ENCODE measurements around the gene RMC1.

RMC1 gene

DNA sequence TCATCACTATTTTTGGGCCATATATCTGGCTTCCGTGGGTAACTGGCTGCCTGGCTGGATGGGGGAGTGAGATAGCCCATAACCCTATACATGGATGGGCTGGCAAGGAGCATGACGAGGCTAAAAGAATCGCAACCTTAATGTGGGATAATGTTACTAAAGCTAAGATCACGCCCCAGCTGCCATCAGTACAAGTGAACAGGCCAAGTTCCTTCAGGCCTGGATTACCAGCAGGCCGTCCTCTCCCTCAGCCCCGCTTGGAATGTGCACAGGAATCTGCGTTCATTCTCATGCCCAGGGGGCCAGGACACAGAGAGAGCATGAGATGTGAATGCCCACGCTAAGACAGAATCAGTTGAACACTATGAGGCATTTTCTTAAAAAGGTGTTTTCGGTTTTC, 34.7 kb downstream of the RMC1 start:
- WGBS (ENCODE audit: insufficient coverage), result 98% methylated on average over 9 of the region's 9 CpGs
- Histone ChIP-seq H3K27ac (ENCODE audit: insufficient read depth in 1 of 2, low read depth in 1 of 2, low read length in 2 of 2, poor library complexity in 1 of 2, severe bottlenecking in 2 of 2) (no peak overlapping the region), H3K27me3 (replicated peaks in 2 of 5; ENCODE audit: control insufficient read depth in 4 of 5, insufficient read depth in 5 of 5, low read length in 4 of 5) (no peaks in the 10 kb centered on the region), H3K4me1 (ENCODE audit: control extremely low read depth in 1 of 4, control insufficient read depth in 4 of 4, insufficient read depth in 4 of 4, low read length in 3 of 4) (peaks cover 10 to 42% (median 36%) of the 10 kb centered on the region in 4 experiments), H3K36me3 (ENCODE audit: control insufficient read depth in 4 of 4, insufficient read depth in 4 of 4, low read length in 3 of 4) (peaks cover 25 to 77% (median 52%) of the 10 kb centered on the region in 4 experiments), H3K9me3 (ENCODE audit: control extremely low read depth in 1 of 5, control insufficient read depth in 4 of 5, insufficient read depth in 2 of 5, low read depth in 1 of 5, low read length in 4 of 5) (no peaks in the 10 kb centered on the region), H3K4me3 (ENCODE audit: control insufficient read depth in 1 of 7, extremely low read depth in 1 of 7, insufficient read depth in 4 of 7, low read depth in 2 of 7, low read length in 6 of 7) (no peak overlapping the region)
- POLR2A ChIA-PET, result no interaction called here
- no peak for DNase-seq
- CTCF ChIA-PET, result interaction anchor here (1.6 to 2.1 kb wide), 2 partner anchors 22 to 25 kb away, joined by 3 to 7 read pairs; no protein-coding TSS in a partner anchor

DNA sequence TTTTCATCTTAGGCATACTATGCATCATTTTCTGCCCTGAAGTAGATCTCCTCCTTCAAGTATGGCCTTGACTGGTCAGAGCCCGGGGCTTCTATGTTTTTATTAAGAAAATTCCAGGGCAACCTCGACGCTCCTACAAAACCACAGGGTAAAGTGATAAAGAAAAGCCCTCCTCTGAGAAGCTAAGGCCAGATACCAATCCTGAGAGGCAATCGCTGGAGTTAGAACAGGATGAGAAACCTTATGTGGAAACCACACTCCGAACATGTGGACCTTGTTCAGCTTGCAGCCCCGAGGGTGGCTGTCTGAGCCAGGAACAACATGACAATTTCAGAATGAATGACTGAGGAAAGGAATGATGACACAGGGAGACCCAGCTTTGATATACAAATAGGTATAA, 35.6 kb downstream of the RMC1 start:
- Histone ChIP-seq H3K27me3 (replicated peaks in 2 of 5; ENCODE audit: control insufficient read depth in 4 of 5, insufficient read depth in 5 of 5, low read length in 4 of 5) (no peaks in the 10 kb centered on the region), H3K9me3 (ENCODE audit: control extremely low read depth in 1 of 5, control insufficient read depth in 4 of 5, insufficient read depth in 2 of 5, low read depth in 1 of 5, low read length in 4 of 5) (no peaks in the 10 kb centered on the region), H3K27ac (ENCODE audit: insufficient read depth in 1 of 2, low read depth in 1 of 2, low read length in 2 of 2, poor library complexity in 1 of 2, severe bottlenecking in 2 of 2) (no peak overlapping the region), H3K36me3 (ENCODE audit: control insufficient read depth in 4 of 4, insufficient read depth in 4 of 4, low read length in 3 of 4) (peaks cover 23 to 76% (median 53%) of the 10 kb centered on the region in 4 experiments), H3K4me1 (ENCODE audit: control extremely low read depth in 1 of 4, control insufficient read depth in 4 of 4, insufficient read depth in 4 of 4, low read length in 3 of 4) (peaks cover 10 to 42% (median 36%) of the 10 kb centered on the region in 4 experiments), H3K4me3 (ENCODE audit: control insufficient read depth in 1 of 7, extremely low read depth in 1 of 7, insufficient read depth in 4 of 7, low read depth in 2 of 7, low read length in 6 of 7) (no peak overlapping the region)
- WGBS (ENCODE audit: insufficient coverage), result 97% methylated on average over 3 of the region's 6 CpGs
- CTCF ChIA-PET, result interaction anchor here (0.9 to 2.1 kb wide), 3 partner anchors 10 to 22 kb away, joined by 3 to 7 read pairs (median 3); no protein-coding TSS in a partner anchor
- no peak for DNase-seq
- POLR2A ChIA-PET, result no interaction called here

DNA sequence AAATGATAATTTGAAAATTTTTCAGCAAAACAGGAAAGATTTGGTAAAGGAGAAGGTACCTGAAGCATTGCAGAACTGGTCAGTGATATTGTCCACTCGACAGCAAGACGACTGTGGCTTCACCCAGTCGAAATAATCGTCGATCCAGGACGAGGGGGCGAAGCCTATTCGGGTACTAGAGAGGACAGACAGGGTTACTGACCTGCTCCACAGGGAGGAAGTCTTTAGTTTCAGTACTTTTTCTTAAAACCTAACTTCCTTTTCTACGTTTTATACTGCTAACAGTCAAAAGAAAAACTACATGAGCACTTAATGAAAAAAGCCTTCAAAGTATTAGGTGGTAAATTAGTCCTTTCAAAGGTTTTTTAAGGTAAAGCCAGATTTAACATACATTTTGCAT, 36.0 kb downstream of the RMC1 start:
- Histone ChIP-seq H3K27me3 (replicated peaks in 2 of 5; ENCODE audit: control insufficient read depth in 4 of 5, insufficient read depth in 5 of 5, low read length in 4 of 5) (no peaks in the 10 kb centered on the region), H3K4me1 (ENCODE audit: control extremely low read depth in 1 of 4, control insufficient read depth in 4 of 4, insufficient read depth in 4 of 4, low read length in 3 of 4) (peaks cover 10 to 42% (median 36%) of the 10 kb centered on the region in 4 experiments), H3K27ac (ENCODE audit: insufficient read depth in 1 of 2, low read depth in 1 of 2, low read length in 2 of 2, poor library complexity in 1 of 2, severe bottlenecking in 2 of 2) (no peak overlapping the region), H3K9me3 (ENCODE audit: control extremely low read depth in 1 of 5, control insufficient read depth in 4 of 5, insufficient read depth in 2 of 5, low read depth in 1 of 5, low read length in 4 of 5) (no peaks in the 10 kb centered on the region), H3K36me3 (ENCODE audit: control insufficient read depth in 4 of 4, insufficient read depth in 4 of 4, low read length in 3 of 4) (peaks cover 21 to 76% (median 51%) of the 10 kb centered on the region in 4 experiments), H3K4me3 (ENCODE audit: control insufficient read depth in 1 of 7, extremely low read depth in 1 of 7, insufficient read depth in 4 of 7, low read depth in 2 of 7, low read length in 6 of 7) (no peak overlapping the region)
- 80% methylated on average over 8 of the region's 9 CpGs for WGBS (ENCODE audit: insufficient coverage)
- no peak for DNase-seq
- POLR2A ChIA-PET, result interaction anchor here (0.9 kb wide), 1 partner anchor 26 kb away, joined by 3 read pairs; no protein-coding TSS in a partner anchor
- CTCF ChIA-PET, result interaction anchor here (0.9 to 1.9 kb wide), 4 partner anchors 10 to 46 kb away, joined by 3 to 10 read pairs (median 3); no protein-coding TSS in a partner anchor

DNA sequence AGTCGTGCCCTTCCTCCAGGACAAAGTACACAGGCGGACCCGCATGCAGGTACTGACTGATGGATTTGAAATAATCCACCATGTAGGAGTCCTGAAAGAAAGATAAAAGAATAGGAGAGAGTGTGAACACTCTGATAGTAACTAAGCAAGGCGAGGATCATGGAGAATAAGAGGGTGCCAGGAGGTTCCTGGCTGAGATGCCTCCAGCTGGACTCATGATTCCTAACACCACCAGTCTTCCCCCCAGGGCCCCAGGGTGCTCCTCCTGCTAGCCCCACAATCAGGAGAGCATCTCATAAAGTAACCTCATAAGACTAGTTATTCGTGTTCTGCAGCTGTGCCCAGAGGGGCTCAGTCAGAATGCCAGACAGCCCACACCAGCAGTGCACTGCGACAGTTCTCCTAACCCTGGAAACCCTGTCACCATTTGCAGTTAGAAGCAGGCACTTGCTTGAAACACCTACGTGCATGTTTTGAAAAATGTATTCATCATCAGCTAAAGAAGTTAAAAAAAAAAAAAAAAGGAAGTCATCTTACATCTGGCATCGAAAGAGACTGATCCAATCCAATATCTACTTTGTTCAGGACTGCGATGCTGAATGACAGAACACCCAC, 36.7 kb downstream of the RMC1 start:
- Histone ChIP-seq H3K36me3 (ENCODE audit: control insufficient read depth in 4 of 4, insufficient read depth in 4 of 4, low read length in 3 of 4) (peaks cover 17 to 76% (median 47%) of the 10 kb centered on the region in 4 experiments), H3K4me1 (ENCODE audit: control extremely low read depth in 1 of 4, control insufficient read depth in 4 of 4, insufficient read depth in 4 of 4, low read length in 3 of 4) (peaks cover 10 to 42% (median 36%) of the 10 kb centered on the region in 4 experiments), H3K4me3 (ENCODE audit: control insufficient read depth in 1 of 7, extremely low read depth in 1 of 7, insufficient read depth in 4 of 7, low read depth in 2 of 7, low read length in 6 of 7) (peak overlapping the region in 2 of 7 experiments; percentile 13 to 48), H3K27ac (ENCODE audit: insufficient read depth in 1 of 2, low read depth in 1 of 2, low read length in 2 of 2, poor library complexity in 1 of 2, severe bottlenecking in 2 of 2) (no peak overlapping the region), H3K9me3 (ENCODE audit: control extremely low read depth in 1 of 5, control insufficient read depth in 4 of 5, insufficient read depth in 2 of 5, low read depth in 1 of 5, low read length in 4 of 5) (no peaks in the 10 kb centered on the region), H3K27me3 (replicated peaks in 2 of 5; ENCODE audit: control insufficient read depth in 4 of 5, insufficient read depth in 5 of 5, low read length in 4 of 5) (no peaks in the 10 kb centered on the region)
- POLR2A ChIA-PET, result interaction anchor here (0.6 to 0.9 kb wide), 4 partner anchors 8 to 457 kb away, joined by 3 to 4 read pairs (median 3); no protein-coding TSS in a partner anchor
- CTCF ChIA-PET, result interaction anchor here (0.8 to 1.9 kb wide), 7 partner anchors 8 to 46 kb away, joined by 3 to 10 read pairs (median 4); no protein-coding TSS in a partner anchor
- WGBS (ENCODE audit: insufficient coverage), result 93% methylated on average over 6 of the region's 9 CpGs
- DNase-seq, result peak; percentile 36 to 78 (median 63)

DNA sequence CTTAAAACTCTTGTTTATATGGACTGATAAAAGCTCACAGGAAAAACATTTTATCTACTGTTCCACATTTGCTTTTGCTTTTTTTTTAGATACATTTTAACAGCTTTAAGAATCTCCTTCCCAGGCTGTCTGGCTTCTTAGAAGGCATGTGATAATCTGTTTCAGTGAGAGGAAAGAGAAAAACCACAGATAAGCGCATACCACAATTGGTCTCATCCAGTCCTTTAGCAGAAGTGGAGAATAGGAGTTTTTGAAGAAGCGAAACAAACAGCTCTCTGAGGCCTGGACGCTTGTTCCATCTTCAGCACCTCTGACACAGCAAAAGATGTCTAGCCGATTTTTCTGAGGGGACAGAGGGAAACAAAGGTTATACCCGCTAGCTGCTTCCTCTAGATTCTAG, 37.6 kb downstream of the RMC1 start:
- peak; percentile 80 to 93 (median 91) for DNase-seq

DNA sequence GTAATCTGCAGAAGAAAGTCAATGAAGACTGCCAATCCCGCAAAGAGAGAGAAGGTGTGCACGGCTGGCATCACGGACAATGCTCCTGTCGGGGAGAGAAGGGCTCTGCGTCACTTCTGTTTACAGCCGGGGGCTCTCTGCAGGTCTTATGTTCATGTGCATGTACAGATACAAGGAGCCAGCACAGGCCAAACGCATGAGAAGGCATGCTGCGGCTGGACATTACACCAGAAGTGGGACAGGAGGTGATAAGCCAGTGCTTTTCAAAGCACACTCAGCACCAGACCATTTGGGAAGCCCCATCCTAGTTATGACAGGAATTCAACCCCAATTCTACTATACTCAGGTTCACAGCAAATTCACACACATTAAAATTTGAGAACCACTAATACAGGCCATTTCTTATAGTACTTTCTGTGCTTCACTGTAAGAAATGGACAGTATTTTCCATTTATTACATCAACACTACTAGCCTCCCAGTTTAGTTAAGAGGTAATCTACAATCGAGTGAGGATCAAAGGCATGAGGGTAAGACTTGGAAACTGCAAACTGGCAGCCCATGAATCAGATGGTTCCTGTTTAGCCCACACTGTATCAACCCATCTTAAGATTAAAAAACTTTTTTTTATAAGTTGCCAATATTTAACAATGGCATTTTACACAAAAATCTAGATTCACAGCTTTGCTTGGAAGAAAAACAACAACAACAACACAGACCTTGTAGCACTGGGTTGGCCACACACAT, 38.2 kb downstream of the RMC1 start:
- H3K4me3 ChIP-seq (ENCODE audit: control insufficient read depth in 1 of 7, extremely low read depth in 1 of 7, insufficient read depth in 4 of 7, low read depth in 2 of 7, low read length in 6 of 7), result peak overlapping the region in 1 of 7 experiments; percentile 48
- peak overlapping the region in 1 of 2 experiments; percentile 46 for H3K27ac ChIP-seq (ENCODE audit: insufficient read depth in 1 of 2, low read depth in 1 of 2, low read length in 2 of 2, poor library complexity in 1 of 2, severe bottlenecking in 2 of 2)
- no peaks in the 10 kb centered on the region for H3K27me3 ChIP-seq (replicated peaks in 2 of 5; ENCODE audit: control insufficient read depth in 4 of 5, insufficient read depth in 5 of 5, low read length in 4 of 5)
- 95% methylated on average over 8 of the region's 9 CpGs for WGBS (ENCODE audit: insufficient coverage)
- H3K4me1 ChIP-seq (ENCODE audit: control extremely low read depth in 1 of 4, control insufficient read depth in 4 of 4, insufficient read depth in 4 of 4, low read length in 3 of 4), result peaks cover 10 to 44% (median 36%) of the 10 kb centered on the region in 4 experiments
- ChIA-PET POLR2A (no interaction called here), CTCF (interaction anchor here (1.2 to 1.9 kb wide), 4 partner anchors 8 to 47 kb away, joined by 4 to 10 read pairs (median 6); no protein-coding TSS in a partner anchor)
- peak in 2 of 3 donors; percentile 34 to 53 for DNase-seq
- peaks cover 10 to 68% (median 37%) of the 10 kb centered on the region in 4 experiments for H3K36me3 ChIP-seq (ENCODE audit: control insufficient read depth in 4 of 4, insufficient read depth in 4 of 4, low read length in 3 of 4)
- no peaks in the 10 kb centered on the region for H3K9me3 ChIP-seq (ENCODE audit: control extremely low read depth in 1 of 5, control insufficient read depth in 4 of 5, insufficient read depth in 2 of 5, low read depth in 1 of 5, low read length in 4 of 5)

More for the DNA sequence above, 37.6 kb downstream of the RMC1 start:
- Histone ChIP-seq H3K27ac (ENCODE audit: insufficient read depth in 1 of 2, low read depth in 1 of 2, low read length in 2 of 2, poor library complexity in 1 of 2, severe bottlenecking in 2 of 2) (peak overlapping the region in 1 of 2 experiments; percentile 46), H3K36me3 (ENCODE audit: control insufficient read depth in 4 of 4, insufficient read depth in 4 of 4, low read length in 3 of 4) (peaks cover 10 to 71% (median 40%) of the 10 kb centered on the region in 4 experiments), H3K9me3 (ENCODE audit: control extremely low read depth in 1 of 5, control insufficient read depth in 4 of 5, insufficient read depth in 2 of 5, low read depth in 1 of 5, low read length in 4 of 5) (no peaks in the 10 kb centered on the region), H3K27me3 (replicated peaks in 2 of 5; ENCODE audit: control insufficient read depth in 4 of 5, insufficient read depth in 5 of 5, low read length in 4 of 5) (no peaks in the 10 kb centered on the region), H3K4me3 (ENCODE audit: control insufficient read depth in 1 of 7, extremely low read depth in 1 of 7, insufficient read depth in 4 of 7, low read depth in 2 of 7, low read length in 6 of 7) (peak overlapping the region in 2 of 7 experiments; percentile 13 to 48), H3K4me1 (ENCODE audit: control extremely low read depth in 1 of 4, control insufficient read depth in 4 of 4, insufficient read depth in 4 of 4, low read length in 3 of 4) (peaks cover 10 to 42% (median 36%) of the 10 kb centered on the region in 4 experiments)
- ChIA-PET CTCF (interaction anchor here (1.2 to 1.9 kb wide), 5 partner anchors 9 to 47 kb away, joined by 3 to 10 read pairs (median 6); no protein-coding TSS in a partner anchor), POLR2A (interaction anchor here (0.7 kb wide), 1 partner anchor 456 kb away, joined by 3 read pairs; no protein-coding TSS in a partner anchor)
- 5% methylated on average over 4 of the region's 5 CpGs for WGBS (ENCODE audit: insufficient coverage)
